HG02885 (cell line): ENCODE measurements around the gene MIB2.
"Not testable (repeated sequence)": the region's sequence is repeated elsewhere in the genome, so short reads cannot be mapped to it uniquely, and the experiment has no call there.

Experiments
- ATAC-seq: cut with Tn5 transposase; IDR thresholded peaks from one replicate; pipeline ENCODE4 v1.9.1; 2021; ENCODE audit warnings: mild to moderate bottlenecking; ENCODE audit not compliant: unreplicated experiment, poor library complexity

Gene MIB2

GRCh38 chr1:1615256-1616044 lies at the start of gene MIB2:
MIB2 (plus strand) TSS chr1:1615500; CDS start chr1:1623453, 7,953 bp downstream.
- peak; percentile 86 for ATAC-seq

- no peak for ATAC-seq
Observed at GRCh38 chr1:1567152-1567875, 48.0 kb upstream of the MIB2 start.

DNA sequence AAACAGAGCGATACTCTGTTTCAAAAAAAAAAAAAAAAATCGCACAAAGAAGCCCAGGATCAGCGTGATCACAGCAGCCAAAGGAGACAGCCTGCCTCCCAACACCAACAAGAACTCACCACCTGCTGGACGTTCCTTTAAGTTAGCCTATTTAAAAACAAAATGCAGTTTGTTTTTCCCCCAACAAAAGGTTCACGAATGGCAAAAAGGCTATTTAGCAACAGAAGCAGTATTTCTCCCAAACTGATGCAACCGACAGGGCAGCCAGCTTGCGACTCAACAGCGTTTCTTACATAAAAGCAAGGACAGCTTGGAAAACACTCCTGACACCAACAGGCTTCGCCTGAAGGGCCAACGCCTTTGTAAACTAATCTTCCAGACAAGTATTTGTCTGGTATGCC lies 47.4 kb upstream of the MIB2 start:
- no peak for ATAC-seq

- no peak for ATAC-seq
Observed at GRCh38 chr1:1569341-1569740, 46.0 kb upstream of the MIB2 start.

DNA sequence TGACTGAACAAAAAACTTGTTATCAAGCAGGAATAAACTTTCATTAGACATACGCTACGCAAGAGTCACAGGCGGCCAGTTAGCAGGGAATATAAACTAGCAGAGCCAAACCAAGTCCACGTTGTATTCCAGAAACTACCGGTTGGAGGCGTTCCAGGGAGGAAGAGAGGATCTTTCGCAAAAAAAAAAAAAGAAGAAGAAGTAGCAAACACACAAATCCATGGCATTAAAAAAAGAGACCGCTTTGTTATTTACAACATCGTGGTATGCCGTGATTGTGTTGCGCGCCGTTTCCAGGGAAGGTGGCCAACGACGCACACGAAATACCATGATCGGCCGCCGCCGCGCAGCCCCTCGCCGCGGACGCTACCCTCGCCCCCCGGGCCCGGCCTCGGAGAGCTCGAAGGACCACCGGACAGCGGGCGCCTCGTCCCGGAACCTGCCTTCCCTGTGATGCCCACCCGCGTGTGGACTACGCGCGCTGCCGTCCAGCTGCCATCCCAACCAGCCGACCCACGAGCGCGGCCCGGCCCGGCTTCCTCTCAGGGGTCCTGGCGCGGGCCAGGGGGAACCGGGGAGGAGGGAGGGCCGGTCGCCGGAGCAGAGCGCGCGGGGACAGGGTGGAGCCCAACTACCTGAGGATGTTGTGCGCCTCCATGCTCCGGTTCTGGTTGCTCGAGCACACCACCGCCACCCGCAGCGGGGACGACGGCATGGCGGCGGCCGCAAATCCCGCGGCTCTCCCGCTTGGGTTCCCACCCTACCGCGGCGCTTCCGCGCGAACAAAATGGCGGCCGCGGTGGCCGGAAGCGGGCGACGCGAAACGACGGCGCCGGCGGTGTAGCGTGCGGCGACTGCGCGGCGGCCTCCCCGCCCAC lies 41.2 kb upstream of the MIB2 start:
- peak; percentile 66 for ATAC-seq

DNA sequence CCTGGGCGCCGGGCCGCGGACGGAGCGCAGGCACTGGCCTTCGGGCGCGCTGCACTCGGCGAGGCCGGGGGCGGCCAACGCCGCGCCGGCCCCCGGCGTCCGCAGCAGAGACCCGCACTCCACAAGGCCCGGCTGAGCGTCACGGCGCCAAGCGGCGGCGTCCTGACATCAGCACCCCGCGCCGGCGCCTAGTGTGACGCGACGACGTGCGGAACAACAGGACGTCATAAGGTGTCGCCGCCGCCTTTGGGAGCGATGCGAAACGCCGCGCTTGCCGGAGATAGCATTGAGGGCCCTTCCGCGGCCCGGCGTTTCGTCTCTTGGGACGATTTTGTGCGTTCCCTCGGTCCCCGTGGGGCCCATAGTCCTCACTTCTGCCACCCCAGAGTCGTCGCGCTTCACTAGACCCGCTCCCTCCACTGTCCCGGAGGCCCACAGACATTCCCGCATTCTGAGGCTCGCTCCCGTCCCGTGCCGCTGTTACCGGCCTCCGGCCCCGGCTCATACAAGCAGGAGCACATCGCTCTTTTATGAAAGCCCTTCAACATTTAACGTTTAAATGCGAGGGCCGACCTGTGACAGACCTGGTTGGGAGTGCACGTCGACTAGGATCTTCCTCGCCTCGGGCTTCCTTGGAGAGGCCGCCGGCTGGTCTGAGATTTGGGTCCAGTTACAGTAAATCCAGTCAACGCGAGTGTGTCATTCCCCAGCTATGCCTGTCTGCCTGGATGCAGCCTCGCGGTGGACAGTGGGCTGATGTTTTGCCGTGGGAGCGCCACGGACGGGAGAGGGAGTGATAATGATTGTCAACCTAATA lies 40.4 kb upstream of the MIB2 start, which contains the start of gene SSU72:
Gene SSU72 (minus strand): TSS at position 143 of the 817 bp plus-strand sequence. CDS start 306 bp downstream, outside the sequence.
- peak; percentile 85 for ATAC-seq

GRCh38 chr1:1577367-1578011 lies 37.8 kb upstream of the MIB2 start:
- ATAC-seq: no peak

DNA sequence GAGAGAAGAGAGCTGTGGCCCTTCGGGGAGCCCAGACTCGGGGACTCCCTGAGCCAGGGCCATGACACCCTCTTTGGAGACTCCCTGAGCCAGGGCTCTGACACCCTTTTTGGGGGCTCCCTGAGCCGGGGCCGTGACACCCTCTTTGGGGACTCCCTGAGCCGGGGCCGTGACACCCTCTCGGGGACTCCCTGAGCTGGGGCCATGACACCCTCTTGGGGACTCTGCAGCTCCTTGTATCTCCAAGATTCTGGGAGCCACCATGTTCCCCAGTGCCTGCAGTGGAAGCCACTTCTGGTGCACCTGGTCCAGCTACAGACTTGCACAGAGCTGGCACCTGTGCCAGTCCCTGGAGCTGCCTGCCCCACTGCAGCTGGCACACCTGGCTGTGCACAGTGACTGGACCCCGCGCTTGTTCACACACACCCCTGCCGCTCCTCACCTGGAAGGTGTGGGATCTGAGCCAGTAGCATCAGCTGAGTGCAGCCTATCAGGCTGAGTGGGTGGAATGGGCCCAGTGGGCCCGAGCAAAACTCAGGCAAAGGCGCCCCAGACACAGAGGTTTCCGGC lies 36.8 kb upstream of the MIB2 start:
- no peak for ATAC-seq

GRCh38 chr1:1582585-1583346 lies 32.5 kb upstream of the MIB2 start:
- ATAC-seq: no peak

GRCh38 chr1:1583347-1584010 lies 31.8 kb upstream of the MIB2 start:
- no peak for ATAC-seq

- no peak for ATAC-seq
Observed at GRCh38 chr1:1591452-1591851, 23.8 kb upstream of the MIB2 start.

- no peak for ATAC-seq
Observed at GRCh38 chr1:1593834-1594601, 21.3 kb upstream of the MIB2 start.

DNA sequence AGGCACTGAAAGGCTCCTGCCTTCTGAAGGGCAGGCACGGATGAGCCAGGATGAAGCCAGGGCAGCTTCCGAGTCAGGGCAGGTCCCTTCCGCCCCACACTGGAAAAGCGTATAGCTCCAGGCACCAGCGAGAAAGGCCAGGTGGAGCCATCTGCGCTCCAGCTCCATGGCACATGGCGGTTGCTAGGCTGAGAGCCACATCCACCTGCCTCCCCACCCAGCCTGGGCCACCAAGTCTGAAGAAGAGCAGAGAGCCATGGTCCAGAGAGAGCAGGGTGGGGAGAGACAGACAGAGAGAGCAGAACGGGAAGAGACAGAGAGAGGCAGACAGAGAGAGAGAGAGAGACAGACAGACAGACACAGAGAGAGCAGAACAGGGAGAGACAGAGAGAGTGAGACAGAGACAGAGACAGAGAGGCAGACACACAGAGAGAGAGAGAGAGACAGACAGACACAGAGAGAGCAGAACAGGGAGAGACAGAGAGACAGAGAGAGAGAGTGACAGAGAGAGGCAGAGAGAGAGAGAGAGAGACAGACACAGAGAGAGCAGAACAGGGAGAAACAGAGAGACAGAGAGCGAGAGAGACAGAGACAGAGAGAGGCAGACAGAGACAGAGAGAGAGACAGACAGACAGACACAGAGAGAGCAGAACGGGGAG lies 20.6 kb upstream of the MIB2 start:
- ATAC-seq: no peak

DNA sequence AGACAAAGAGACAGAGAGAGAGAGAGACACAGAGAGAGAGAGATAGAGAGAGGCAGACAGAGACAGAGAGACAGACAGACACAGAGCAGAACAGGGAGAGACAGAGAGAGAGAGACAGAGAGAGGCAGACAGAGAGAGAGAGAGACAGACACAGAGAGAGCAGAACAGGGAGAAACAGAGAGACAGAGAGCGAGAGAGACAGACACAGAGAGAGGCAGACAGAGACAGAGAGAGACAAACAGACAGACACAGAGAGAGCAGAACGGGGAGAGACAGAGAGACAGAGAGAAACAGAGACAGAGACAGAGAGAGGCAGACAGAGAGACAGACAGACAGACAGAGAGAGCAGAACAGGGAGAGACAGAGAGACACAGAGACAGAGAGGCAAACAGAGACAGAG lies 20.0 kb upstream of the MIB2 start:
- ATAC-seq: not testable (repeated sequence)

DNA sequence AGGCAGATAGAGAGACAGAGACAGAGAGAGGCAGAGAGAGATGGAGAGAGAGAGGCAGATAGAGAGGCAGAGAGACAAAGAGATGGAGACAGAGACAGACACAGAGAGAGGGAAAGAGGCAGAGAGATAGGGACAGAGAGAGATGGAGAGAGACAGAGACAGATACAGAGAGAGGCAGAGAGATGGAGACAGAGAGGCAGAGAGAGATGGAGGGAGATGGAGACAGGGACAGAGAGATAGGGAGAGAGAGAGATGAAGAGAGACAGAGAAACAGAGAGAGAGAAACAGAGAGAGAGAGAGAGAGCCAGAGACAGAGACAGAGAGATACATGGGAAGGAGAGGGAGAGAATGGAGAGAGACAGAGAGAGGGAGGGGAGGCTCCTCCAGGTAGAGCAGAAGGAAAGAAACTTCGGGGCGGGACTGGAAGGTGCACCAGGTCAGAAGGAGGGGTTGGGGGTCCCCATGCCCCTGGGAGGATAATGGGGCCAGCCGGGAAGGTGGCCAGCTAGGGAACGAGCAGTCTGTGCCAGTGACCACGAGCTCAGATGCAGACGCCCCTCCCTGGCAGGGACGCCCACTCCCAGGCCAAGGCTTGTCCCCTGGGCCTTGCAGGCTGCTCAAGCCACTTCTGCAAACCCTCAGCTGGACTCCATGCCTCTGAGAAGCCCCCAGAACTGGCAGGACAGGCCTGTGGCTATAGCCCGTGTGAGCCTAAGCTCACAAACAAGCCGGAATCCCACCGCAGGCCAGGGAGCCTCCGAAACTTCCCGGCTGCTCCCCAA lies 18.6 kb upstream of the MIB2 start:
- no peak for ATAC-seq
